ENCODE measurements around the gene LRP3.
A peak's percentile ranks its signal among the peaks of the same experiment; 100 is the strongest.
"Not testable (repeated sequence)": the region's sequence is repeated elsewhere in the genome, so short reads cannot be mapped to it uniquely, and the experiment has no call there.

Gene LRP3

DNA sequence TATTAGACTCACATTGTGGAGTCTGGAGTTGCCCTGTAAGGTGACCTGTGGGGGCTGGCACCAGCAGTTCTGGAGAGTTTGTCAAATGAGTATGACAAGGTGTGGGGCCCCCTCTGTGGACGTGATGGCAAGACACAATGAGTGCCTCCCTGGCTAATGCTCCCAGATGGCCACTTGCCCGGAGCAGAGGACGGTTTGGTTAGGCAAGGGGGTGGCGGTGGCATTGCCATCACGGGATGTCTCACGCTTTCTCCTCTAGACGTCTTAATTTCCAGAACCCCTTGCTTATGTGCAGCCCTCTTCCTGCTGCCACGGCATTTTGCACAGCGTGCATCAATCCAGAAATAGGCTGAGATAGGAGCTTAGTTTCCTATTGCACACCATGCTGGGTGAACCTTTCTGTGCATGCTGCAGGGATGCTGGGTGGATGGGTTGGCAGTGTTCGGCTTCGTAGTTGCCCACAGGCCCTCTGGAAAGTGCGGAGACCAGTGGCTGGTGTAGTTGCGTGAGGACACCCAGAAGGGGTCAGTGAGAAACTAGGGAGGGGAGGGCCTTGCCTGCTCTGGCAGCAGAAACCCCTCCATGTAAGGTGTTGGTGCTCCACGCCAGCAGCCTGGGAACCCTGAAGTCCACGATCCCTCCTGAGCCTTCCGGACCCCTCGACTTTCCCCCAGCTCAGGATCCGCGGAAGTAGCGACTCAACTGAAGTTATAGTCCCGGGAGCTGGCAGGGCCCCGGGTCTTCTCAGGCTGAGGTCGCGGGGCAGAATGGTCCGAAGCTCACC, 18.1 kb upstream of the LRP3 start:
- peak; percentile 67 for DNase-seq (ENCODE audit: low spot score)

DNA sequence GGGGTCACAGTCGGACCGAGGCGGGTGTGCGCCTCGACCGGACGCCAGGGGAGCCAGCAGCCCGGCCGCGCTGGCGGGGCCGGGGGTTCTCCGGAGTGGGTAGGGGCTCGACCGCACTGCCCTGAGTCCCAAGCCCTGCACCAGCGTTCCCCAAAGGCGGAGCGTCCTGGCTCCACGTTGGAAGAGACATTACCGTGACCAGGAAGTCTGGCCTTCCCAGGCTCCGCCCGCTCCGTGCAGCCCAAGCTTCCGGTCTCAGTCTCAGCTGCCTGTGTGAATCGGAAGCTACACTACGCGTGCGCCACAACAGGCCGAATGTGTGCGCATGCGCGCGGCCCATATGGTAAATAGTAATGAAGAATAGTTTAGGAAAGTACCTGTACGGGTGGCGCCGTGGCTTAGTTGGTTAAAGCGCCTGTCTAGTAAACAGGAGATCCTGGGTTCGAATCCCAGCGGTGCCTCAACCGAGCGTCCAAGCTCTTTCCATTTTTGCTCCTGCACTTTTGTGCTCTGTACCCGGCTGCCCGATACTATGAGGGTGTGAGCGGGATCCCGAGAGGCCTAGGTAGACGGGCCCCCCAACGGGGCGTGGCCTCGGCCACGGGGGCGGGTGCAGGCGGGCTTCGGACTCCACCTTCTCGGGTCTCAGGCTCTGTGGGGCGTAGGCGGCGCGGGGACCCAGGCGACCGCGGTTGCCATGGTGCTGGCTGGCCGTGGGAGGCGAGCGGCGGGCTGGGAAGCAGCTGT, 17.3 kb upstream of the LRP3 start:
- peak; percentile 97 for DNase-seq (ENCODE audit: low spot score)

DNA sequence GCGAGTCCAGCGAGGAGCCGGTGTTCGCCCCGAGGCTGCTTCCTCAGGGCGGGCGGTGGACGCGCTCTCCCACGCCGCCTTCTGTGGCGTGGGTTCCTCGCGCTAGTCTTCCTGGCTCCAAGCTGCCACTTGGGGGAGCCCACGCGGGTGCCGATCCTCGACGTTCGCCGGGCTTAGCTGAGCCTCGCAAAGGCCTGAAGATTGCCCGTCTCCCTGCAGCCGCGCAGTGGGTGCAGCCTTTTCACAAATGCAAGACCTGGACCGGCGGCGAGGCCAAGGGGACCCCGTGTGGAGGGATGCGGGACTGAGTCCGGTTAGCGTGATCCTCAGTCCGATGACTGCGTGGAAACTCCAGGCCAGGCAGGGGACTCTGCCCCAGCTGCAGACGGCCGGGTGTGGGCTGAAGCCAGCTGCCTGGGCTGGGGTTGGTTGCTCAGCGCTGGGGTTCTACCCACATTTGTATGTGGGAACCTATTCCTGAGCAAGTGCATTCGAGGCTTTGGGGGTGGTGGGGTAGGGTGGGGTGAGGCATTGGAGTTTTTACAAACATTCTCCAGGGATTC, 16.6 kb upstream of the LRP3 start:
- peak; percentile 75 for DNase-seq (ENCODE audit: low spot score)

DNA sequence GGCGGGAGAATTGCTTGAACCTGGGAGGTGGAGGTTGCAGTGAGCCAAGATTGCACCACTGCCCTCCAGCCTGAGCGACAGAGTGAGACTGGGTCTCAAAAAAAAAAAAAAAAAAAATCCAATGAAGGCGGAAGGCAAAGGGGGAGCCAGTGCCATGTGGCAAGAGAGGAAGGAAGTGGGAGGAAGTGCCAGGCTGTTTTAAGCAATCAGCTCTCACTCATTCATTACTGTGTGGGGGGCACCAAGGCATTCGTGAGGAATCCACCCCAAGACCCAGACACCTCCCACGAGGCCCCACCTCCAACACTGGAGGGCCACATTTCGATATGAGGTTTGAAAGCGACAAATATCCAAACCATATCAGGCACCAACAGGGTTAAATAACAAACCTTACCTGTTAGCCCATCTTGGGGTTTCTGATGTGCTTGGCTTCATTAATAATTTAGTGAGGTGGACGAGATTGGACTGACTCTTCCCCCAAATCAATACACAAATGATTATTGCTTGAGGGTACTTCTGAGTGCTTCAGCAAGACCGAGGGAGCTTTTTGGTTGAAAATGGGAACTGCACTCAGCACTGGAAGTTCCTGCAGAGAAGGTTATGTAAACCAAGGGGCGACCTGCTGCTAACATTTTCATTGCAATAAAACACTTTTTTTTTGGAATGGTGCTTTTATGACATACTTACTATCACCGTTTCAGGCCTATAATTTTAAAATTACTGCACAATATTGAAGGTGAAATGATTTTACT, 7.5 kb upstream of the LRP3 start:
- no peak for DNase-seq (ENCODE audit: low spot score)

DNA sequence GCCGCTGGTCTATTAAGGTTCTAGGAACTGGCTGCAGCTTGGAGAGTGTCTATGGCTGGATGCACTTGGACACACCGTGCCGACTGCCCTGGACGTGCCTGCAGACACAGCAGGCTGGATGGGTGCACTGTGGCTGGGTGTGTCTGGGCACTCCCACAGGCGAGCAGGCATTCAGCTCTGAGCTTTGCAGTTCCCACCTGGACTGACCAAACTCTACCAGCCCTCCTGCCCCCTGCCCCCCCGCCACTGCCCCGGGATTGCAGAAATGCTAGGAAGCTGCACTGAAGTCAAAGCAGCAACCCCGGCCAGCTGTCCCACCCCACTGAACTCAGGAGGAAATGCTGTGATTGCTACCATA, 7.0 kb upstream of the LRP3 start:
- no peak for DNase-seq (ENCODE audit: low spot score)

DNA sequence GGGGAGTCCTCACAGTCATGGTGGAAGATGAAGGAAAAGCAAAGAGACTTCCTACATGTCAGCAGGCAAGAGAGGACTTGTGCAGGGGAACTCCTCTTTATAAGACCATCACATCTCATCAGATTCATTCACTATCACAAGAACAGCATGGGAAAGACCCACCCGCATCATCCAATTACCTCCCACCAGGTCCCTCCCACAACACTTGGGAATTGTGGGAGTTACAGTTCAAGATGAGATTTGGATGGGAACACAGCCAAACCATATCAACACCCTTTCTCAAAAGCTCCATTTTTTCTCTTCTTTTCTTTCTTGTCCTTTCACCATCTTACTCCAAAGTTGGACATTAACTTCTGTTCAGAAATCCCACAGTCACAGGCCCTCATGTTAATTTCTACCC, 4.7 kb upstream of the LRP3 start:
- no peak for DNase-seq (ENCODE audit: low spot score)

DNA sequence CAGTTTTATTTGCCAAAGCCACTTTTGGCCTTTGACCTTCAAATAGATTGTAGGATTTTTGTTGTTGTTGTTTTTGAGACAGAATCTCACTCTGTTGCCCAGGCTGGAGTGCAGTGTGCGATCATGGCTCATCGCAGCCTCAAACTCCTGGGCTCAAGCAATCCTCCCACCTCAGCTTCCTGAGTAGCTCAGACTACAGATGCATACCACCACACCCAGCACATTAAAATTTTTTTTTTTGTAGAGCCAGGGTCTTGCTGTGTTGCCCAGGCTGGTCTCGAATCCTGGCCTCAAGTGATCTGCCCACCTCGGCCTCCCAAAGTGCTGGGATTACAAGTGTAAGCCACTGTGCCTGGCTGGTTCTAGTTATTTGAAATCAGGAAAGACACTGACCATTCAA, 3.0 kb upstream of the LRP3 start:
- DNase-seq (ENCODE audit: low spot score), result not testable (repeated sequence)

DNA sequence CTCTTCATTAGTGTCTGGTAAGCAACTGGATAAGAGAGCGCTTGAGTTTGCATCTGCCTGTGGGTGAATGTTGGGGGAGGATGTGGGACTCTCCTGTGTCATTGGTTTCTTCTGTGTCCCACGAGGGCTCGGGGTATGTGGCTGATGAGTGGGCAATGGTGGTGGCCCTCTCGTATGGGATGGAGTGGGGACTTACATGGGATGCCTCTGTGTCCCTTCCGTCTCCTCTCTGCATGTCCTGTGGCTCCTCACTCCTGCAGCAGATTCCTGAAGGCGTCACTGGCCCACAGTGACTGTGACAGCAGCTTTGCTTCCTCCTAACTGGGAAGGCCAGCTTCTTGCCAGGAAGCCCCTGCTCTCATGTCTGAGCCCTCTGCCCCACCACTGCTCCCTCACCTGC, 2.6 kb upstream of the LRP3 start:
- no peak for DNase-seq (ENCODE audit: low spot score)

DNA sequence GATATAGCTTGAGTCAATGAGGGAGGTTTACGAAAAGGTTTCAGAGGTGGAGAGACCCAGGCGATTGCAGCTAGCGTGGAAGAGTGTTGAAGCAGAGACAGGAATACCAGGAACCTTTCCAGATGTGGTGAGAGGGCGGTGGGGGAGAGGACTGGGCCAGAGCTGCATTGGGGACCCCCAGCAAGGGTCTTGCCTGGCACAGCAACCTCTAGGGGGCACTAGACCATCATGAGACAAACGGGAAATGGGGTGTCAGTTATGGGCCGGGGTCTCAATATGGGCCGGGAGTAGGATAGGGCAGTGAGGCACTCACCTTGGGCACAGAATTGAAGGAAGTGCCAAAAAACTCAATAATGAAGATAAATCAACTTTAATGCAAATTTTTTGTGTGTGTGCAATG, 2.1 kb upstream of the LRP3 start:
- no peak for DNase-seq (ENCODE audit: low spot score)

DNA sequence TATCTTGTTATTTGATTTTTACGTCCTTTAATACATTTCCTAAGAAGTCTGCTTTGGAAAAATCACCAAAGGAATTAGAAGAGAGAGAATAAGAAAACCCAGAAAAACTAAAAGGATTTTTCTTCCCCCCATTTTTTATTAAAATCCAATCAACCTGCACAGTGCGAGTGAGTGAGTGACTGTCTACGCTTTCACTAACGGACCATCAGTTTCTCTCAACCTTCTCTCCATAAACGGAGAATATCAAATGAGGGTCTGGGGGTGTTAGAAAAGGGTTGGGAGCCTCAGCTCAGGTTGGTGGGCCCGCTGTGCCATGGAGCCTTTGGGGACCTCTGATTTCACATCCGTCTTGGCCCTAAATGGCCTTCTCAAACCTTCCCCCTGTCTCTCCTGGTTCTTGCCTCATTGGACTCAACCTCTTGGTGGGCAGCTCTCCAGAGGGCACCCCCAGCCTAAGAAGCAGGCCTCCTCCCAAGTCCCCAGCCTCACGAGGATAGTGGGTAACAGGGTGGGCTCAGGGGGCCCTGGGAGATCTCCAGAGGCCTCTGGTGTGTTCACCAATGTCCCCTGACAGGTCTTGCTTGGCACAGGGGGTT, 763 bp upstream of the LRP3 start:
- no peak for DNase-seq (ENCODE audit: low spot score)

DNA sequence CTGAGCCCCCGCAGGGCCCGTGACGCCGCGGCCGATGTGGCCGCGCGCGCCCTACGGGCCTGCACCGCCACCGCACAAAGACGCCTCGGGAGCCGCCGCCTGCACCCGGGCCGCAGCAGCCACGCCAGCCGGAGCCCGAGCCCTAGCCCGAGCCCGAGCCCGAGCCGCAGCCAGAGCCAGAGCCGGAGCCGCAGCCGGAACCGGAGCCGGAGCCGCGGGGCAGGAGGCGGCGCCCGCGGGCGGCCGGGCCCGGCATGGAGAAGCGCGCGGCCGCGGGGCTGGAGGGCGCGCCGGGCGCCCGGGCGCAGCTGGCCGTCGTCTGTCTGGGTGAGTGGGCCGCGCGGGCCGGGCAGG, 379 bp downstream of the LRP3 start:
- DNase-seq (ENCODE audit: low spot score), result peak; percentile 11

DNA sequence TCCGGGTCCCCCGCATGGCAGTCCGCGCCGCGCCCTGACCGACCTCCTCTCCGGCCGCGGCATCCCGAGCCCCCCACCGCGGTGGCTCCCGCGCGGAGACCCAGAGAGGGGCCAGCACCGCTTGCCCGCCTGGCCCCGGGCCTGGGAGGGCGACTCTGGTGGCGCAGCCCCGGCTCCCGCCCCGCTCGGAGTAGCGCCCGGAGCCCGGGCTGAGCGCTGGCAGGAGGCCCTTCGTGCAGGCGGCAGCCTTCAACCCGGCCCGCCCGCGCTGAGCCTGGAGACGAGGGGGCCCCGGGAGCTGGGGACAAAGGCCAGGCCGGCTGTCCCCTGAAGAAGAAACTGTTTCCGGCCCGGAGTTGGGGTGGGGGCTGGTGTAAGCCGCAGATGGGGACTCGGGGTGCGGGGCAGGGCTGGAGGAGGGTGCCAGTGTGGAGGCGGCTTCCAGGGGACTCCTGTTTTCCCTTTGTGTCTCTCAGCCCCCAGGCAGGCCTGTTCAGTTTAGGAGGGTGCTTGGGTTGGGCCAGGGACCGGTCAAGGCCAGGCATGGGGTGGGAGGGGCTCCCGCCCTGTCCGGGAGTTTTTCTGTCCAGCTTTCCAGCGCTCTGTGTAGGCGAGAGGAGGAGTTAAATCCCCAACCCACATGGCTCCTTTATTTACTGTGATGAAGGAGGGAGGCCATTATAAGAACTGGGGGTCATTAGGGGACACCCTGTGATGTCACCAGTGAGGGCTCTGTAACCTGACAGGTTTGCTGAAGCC, 935 bp downstream of the LRP3 start:
- DNase-seq (ENCODE audit: low spot score), result peak; percentile 62

DNA sequence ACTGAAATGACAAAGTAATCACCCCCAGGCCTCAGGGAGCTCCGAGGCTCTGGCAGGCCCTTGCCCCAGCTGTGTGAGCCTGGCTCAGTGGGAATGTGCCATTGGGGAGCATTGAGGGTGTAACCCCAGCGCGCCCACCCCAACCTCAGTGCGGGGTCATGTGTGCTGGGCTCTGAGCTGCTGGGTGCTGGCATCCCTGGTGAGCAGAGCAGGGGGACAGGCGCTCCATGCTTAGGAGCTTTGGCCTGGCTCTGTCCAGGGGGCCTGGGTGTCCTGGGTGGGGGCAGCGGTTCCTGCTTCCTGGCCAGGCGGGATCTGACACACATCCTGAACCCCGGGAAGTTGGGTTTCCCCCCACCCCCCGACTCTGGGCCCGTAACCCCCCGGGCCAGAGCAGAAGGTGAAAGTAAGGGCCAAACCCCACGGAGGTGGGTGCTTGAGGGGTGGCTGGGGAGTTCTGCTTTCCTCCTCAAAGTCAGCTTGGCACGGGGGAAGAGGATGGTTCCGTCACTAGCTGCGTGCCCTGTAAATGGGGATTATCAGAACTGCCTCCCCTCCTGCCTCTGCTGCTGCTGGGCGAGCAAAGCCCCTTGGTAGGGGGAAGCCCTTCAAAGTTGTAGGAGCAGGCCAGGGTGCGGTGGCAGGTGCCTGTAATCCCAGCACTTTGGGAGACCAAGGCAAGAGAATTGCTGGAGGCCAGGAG, 1.7 kb downstream of the LRP3 start:
- DNase-seq (ENCODE audit: low spot score), result no peak

DNA sequence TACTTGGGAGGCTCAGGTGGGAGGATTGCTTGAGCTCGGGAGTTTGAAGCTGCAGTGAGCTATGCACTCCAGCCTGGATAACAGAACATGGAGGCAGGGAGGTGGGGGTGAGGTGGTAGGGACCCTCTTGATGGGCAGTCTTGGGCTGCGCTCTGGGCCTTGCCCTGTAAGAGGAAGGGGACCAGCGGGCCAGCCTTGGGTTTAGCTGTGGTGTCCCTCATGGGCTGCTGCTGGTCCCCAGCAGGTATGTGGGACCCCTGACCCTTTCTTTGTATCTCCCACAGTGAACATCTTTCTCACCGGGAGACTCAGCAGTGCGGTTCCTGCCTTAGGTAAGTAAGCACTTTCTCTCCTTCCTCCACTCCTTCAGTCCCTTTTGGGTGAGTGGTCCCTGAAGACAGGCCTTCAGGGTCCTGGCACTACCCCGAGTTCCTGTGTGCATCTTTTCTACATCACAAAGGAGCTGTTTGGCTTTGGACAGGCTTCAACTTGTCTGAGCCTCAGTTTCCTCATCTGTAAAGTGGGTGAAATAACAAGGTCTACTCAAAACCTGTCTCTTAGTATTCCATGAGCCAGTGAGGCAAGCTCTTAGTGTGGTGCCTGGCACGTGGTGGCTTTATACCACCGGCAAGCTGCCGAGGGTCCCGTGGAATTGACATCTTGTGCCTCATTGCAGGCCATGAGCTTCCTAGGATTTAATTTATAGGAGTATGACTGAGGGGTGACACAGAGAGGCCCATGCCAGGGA, 2.5 kb downstream of the LRP3 start:
- no peak for DNase-seq (ENCODE audit: low spot score)

DNA sequence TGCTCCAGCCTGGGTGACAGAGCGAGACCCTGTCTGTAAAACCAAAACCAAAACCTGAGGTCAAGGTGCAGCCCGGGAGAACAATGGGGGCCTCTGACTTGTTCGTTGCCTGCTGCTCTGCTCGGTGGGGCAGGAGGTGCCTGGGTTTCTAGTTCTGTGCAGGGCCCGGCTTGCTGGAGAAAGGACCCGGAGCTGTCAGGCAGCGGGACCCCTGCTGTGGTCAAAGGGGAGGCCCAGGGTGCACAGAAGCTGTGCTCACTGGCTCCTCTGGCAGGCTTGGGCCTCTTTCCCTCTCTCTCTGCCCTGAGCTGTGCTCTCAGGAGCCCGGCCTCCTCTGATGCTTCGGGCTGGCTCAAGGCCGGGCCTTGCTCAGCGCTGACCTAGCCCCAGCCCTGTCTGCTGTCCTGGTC, 3.5 kb downstream of the LRP3 start:
- no peak for DNase-seq (ENCODE audit: low spot score)

DNA sequence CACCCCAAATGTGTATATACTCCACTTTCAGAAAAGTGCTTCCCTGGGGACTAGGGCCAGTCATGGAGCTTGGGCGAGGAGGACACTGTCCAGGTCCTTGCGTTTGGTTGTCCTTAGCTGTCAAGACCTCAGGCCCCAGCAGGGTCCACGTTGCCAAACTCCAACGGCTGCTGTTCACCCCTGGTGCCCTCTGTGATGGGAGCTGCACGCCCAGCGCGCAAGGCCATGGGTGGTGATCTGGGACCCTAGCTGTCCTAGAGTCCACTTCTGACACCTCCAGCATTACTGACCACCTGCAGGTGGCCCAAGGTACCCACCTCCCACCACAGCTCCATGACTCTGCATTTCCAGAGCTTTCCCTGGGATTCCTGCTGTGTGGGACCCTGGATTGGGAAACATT, 4.0 kb downstream of the LRP3 start:
- DNase-seq (ENCODE audit: low spot score), result no peak

DNA sequence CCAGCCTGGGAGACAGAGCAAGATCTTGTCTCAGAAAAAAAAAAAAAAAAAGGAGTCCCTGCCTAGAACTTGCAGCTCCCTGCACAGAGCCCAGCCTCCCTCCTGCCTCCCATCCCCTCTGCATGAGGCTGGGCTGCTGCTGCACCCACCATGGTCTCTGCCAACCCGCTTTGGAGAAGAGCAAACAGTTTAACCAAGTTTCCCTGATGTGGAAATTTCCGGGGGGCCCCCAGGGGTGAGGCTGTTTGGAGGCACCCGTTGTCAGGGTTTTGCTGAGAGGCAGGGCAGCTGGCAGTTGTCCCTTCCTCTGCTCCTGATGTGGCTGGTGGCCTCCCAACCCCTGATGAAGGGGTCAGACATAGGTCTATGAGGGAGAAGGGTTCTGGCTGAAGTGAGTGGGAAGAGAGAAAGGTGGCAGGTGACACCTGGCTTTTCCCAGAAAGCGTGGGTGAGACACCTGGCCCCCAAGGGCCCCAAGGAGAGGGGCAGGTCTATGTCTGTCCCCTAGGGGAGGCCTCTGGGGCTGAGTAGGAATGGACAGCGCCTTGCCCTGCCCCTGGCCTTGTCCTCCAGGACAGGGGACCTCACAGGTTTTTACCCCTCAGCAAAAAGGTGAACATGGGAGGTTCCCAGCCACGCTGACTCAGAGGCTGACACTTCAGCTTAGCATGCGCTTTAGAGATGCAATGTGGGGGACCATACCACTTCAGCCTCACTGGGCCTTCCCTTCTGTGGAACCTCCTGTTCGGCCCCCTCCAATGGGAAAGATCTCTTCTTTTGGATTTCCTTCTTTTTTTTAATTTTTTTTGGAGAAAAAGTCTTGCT, 5.5 kb downstream of the LRP3 start:
- no peak for DNase-seq (ENCODE audit: low spot score)

DNA sequence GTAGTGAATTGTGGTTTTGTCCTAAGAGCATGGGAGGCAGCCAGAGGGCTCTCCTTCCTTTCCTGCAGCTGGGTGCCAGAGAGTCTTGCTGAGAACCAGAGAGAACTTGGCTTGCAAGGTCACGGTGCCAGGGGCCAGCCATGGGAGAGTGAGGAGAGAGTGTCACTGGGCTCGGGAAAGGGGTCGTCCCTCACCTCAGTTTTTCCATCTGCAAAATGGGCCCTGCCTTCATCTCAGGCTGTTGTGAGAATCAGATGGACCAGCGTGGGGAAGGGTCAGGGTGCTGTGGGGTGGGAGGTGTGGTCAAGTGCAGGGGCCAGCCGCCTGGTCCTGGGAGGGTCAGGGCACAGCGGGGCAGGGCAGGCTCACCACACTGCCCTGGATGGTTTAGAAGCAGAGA, 7.3 kb downstream of the LRP3 start:
- DNase-seq (ENCODE audit: low spot score), result no peak

DNA sequence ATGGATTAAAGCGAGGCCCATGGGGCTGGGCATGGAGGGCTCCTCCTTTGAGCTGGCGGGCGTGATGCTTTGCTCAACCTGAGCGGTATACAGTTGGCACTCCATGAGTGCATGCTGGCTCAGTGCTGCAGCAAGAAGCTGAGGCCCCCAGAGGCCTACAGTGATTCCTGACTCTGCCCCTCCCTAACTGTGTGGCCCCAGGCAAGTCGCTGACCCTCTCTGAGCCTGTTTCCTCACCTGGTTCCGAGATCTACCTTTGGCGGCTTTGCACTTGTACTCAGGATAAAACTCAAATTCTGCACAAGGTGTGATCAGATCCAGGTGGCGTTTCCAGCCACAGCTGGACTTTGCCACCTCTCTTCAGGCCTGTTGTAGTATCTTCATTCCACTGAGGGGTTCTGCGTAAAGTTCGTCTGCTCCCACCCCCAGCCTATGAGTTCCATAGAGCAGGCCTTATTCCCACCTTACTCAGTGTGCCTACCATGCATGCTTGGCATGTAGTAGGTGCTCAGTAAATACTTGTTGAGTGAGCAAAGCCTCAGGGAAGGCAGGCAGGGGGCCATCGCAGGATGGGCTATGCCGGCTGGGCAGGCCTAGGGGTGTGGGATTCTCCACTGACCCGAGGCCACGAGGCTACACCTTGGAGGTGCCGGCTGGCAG, 7.9 kb downstream of the LRP3 start:
- no peak for DNase-seq (ENCODE audit: low spot score)

Measured in RKO (cell line).